HG03575 (cell line): ENCODE measurements around the gene RMND5B.
"Not testable (repeated sequence)": the region's sequence is repeated elsewhere in the genome, so short reads cannot be mapped to it uniquely, and the experiment has no call there.

Source experiments
- ATAC-seq: cut with Tn5 transposase; IDR thresholded peaks from one replicate; pipeline ENCODE4 v1.9.1; 2021; ENCODE audit not compliant: unreplicated experiment, insufficient number of reproducible peaks, low FRiP score; ENCODE audit errors: extremely low read depth

Gene RMND5B, protein sequence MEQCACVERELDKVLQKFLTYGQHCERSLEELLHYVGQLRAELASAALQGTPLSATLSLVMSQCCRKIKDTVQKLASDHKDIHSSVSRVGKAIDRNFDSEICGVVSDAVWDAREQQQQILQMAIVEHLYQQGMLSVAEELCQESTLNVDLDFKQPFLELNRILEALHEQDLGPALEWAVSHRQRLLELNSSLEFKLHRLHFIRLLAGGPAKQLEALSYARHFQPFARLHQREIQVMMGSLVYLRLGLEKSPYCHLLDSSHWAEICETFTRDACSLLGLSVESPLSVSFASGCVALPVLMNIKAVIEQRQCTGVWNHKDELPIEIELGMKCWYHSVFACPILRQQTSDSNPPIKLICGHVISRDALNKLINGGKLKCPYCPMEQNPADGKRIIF

DNA sequence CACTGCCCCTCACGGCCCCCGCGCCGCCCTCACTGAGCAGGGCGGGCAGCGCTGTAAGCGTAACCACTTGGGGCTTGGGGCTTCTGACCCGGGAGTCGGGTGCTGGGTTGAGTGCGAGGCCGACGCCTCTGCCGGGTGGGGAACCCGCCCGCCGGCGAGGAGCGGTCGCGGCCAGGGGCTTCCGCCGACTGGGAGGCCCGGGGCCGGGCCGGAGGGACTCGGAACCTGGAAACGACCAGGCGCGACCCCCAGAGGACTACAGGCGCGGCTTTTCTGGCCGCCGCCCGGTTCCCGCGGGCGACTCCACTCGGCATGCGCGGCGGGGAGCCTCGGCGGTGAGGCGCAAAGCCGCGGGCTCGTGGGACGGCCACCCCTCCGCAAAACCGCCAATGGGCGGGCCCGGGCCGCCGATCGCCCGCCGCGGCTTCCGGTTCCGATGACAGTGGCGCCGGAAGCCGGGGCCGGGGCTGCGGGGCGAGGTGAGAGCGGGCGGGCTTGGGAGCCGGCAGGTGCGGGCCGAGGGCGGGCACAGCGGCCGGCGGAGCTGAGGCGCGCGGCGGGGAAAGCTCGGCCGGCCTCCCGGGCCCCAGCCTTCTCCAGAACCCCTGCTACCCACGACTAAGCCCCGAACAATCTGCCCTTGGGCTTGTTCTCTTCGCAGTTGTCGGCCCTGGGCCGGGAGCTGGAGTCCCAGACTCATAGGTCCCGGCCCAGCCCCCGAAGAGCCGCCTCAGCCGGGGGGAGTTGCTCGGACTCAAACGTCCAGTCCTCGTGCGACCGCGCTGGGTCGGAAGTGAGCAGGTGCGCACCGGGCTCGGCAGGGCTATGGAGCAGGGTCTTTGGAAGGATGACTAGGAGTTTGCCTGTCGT is at the start of gene RMND5B:
RMND5B (plus strand) TSS at position 439 of the 870 bp plus-strand sequence. CDS start 7,106 bp downstream, outside the sequence.
- no peak for ATAC-seq

DNA sequence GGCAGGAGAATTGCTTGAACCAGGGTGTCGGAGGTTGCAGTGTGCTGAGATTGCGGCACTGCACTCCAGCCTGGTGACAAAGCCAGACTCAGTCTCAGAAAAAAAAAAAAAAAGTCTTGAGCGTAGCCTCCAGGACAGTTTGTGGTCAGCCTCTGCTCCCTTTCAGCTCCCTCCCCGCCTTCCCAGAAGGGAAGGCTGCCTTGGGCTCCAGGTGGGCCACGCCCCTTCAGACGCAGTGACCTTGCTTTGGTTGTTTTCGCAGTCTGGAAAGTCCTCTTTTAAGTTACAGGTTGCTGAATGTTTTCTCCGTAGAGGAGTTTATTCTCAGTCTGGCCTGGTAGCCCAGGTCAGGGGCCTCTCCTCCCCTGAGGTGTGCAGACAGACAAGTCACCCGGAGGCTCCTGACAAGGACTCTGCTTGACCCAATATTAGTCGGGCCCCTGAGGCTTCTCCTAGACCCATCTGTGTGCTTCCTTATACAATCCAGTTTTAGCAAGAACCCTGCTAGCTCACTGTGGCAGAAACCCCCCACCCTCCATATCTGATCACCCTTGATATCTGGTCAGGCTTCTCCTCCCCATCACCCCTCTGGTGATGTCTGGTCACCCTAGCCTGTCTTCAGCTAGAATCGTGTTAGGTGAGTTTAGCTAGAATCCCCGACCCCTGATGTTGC is 49.1 kb upstream of the RMND5B start:
- no peak for ATAC-seq

DNA sequence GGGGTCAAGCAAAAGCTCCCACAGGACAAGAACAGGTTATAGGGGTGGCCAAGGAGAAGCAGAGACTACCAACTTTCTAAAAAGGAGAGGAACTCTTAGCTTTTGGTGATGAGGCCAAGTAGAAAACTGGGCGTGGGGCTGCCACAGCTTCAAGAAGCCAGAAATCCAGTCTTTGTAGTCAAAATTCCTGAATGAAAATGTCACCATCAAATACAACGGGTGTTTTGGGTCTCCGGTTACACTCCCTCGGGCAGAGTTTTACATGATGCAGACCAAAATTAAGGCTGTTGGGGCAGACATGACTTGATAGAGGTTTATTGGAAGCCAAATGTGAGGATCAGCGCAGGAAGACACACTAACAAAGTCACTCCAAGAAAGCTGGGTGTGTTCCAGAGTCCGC is 46.9 kb upstream of the RMND5B start:
- no peak for ATAC-seq

DNA sequence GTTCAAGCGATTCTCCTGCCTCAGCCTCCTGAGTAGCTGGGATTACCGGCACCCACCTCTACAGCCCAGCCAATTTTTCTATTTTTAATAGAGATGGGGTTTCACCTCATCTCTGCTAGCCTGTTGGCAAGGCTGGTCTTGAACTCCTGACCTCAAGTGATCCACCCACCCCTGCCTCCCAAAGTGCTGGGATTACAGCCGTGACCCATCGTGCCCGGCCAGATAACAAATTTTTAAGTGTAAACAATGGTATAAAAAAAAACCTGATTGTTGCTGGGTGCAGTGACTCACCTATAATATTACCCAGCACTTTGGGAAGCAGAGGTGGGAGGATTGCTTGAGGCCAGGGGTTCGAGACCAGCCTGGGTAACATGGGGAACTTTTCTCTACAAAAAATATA is 45.5 kb upstream of the RMND5B start:
- ATAC-seq, result no peak

- ATAC-seq, result no peak
Measured at GRCh38 chr5:178086266-178086665, 44.5 kb upstream of the RMND5B start.

GRCh38 chr5:178087199-178087598 is 43.6 kb upstream of the RMND5B start:
- ATAC-seq, result not testable (repeated sequence)

GRCh38 chr5:178090856-178091255 is 40.0 kb upstream of the RMND5B start:
- ATAC-seq, result no peak

DNA sequence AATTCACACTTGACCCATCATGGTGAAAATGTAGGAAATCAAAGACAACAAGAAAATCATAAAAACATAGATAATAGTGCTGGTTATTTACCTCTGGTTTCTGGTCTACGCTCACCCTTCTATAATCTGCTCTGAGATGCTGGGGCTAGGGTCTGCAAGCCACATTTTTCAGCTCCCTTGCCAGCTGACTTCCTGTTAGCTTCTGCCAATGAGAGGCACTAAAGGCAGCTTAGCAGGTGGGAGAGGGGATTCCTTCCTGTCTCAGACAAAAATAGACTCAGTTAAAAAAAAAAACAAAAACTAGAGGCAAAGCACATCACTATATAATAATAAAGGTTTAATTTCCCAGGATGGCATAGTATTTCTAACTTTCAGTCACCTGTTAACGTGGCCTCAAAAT is 37.7 kb upstream of the RMND5B start:
- ATAC-seq, result no peak

GRCh38 chr5:178094345-178094744 is 36.5 kb upstream of the RMND5B start:
- no peak for ATAC-seq

DNA sequence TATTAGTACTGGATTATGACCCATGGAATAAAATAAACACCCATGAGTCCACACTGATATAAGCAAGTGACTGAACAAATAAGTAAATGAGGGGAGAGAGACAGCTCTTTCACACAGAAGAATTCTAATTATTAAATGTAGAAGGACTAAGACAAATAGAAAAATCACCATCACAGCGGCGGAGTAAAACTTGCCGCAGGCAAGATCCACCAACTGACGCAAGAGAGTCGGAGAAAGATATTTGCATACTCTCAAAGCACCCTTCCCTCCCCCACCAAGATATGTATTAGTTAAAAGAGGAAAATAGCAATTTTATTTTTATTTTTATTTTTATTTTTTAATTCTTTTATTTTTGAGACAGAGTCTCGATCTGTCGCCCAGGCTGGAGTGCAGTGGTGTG is 32.1 kb upstream of the RMND5B start:
- ATAC-seq, result no peak

DNA sequence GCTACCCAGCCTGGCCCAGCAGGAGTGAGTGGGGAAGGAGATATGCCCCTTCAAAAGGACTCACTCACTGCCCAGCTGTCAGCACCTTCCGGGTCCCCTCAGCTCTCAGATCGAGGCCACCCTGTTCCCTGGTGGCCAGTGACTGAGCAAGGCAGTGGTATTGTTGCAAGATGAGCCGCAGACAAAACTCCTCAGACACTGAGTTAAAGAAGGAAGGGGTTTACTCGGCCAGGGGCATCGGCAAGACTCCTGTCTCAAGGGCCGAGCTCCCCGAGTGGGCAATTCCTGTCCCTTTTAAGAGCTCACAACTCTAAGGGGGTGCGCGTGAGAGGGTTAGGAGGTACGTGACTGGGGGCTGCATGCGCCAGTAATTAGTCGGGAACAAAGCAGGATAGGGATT is 27.2 kb upstream of the RMND5B start:
- no peak for ATAC-seq

- no peak for ATAC-seq
Measured at GRCh38 chr5:178104492-178104891, 26.3 kb upstream of the RMND5B start.

GRCh38 chr5:178106086-178106485 is 24.7 kb upstream of the RMND5B start:
- no peak for ATAC-seq

GRCh38 chr5:178106556-178107239 is 24.1 kb upstream of the RMND5B start:
- ATAC-seq, result no peak

DNA sequence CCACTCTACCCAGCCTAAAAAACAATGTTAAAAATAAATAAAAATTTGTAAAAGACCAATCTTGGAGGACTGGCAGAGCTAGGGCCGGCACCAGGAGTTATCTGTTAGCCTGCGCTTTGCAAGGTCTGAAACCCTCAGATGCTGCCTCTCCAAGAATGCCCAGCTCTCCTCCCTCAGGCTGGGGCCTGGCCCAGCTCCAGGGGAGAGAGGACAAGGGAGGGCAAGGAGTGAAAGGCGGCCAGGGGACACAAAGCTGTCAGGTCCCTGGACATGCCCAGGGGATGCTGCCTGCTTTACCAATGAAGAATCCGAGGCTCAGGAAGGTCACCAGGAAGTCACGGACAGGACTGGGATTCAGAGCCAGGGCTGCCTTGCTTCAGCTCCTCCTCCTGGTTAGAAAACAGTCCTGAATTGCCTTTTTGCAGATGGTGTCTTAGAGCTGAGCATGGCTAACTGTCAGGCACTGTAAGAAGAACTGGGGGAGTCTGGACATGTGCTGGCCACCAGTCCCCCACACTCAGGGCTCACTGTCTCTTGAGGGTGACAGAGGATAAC is 23.0 kb upstream of the RMND5B start:
- ATAC-seq, result no peak

DNA sequence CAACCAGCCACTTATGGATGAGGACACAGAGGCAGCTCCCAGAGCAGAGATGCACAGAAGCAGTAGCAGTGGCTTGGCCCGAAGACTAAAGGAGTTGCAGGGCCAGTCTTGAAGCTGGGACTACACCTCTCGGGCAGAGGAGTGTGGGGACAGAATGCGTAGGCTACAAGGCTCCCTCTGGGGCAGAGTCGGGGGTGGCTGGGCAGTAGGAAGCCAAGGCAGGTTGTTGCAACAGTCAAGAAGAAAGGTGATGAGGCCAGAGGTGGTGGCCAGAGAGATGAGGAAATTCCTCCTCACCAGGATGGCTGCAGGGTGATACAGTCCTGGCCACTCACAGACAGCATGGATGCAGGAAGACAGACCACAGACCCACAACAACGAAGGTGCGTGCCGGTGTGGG is 22.4 kb upstream of the RMND5B start:
- no peak for ATAC-seq

DNA sequence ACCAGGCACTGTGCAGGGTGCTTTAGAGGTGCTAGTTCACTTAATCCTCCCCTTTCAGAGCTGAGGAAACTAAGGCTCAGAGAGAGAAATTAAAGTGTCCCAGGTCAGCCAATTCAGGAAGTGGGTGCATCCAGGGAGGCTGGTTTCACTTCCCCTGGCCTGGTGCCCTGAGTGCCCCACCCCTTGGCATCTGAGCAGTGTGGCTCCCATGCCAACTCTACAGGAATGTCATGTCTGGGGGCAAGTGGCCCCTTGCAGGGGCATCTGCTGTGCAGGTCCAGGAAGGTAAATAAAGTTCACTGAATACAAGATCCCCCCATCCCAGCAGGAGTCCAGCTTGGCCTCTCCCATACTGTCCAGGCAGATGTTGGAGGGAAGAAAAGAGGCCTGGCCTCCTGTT is 21.8 kb upstream of the RMND5B start:
- no peak for ATAC-seq

DNA sequence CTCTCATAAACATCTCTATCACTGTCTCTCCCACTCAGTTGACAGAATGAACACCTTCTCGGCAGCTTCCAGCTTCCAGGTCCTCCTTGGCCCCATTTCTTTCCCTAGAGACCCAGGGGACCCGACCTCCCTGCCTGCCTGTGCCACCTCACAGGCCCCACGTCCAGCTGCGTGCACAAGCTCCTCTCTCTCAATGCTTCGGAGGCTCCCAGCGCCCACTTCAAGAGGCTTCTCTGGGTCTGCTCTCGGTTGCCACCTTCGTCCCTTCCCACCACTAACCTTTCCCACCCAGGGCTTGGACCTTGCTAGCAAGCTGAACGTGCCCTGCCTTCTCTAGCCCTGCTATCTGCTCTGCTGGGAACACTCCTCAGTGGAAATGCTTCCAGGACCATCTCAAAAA is 20.3 kb upstream of the RMND5B start:
- ATAC-seq, result no peak

GRCh38 chr5:178111925-178112324 is 18.9 kb upstream of the RMND5B start:
- no peak for ATAC-seq
